Transverse colon (tissue), 4 donors: Measurements from ENCODE around the gene CBX8. TPM values are rescaled to one million over a fixed set of nuclear protein-coding genes. Genes with fewer than 3 reads are reported as not detected.

Experiments used
- DNase-seq: peaks from one replicate; pipeline ENCODE4 v3.0.0-alpha.2; 2019
- H3K27ac ChIP-seq, 4 donors: fragments of 200-600 bp; sonication (generic); 2 replicates each; pipeline ENCODE4 v1.5.1; 2016 to 2018; ENCODE audit warnings: inconsistent platforms in 4 of 4
- H3K27me3 ChIP-seq: fragments of 200-600 bp; sonication (generic); 2 replicates; pipeline ENCODE4 v1.5.1; 2017; ENCODE audit warnings: inconsistent platforms
- H3K36me3 ChIP-seq, 4 donors: fragments of 200-600 bp; sonication (generic); 2 replicates each; pipeline ENCODE4 v1.5.1; 2017 to 2019; ENCODE audit warnings: inconsistent platforms in 4 of 4
- H3K4me1 ChIP-seq, 4 donors: fragments of 200-600 bp; sonication (generic); 2 replicates each; pipeline ENCODE4 v1.5.1; 2017 to 2020; ENCODE audit warnings: inconsistent platforms in 4 of 4
- H3K4me3 ChIP-seq, 4 donors: fragments of 200-600 bp; sonication (generic); 1 replicate in 1 of 4; 2 replicates in 3 of 4; pipeline versions ENCODE4 v1.5.1 to v1.6.1; 2017 to 2019; ENCODE audit warnings: inconsistent platforms in 4 of 4
- H3K9me3 ChIP-seq, 2 donors: fragments of 200-600 bp; sonication (generic); 2 replicates each; pipeline ENCODE4 v1.5.1; 2017 to 2019; ENCODE audit warnings: inconsistent platforms in 2 of 2
- CTCF ChIP-seq, 5 experiments: fragments of 200-600 bp in 3 of 5; fragments of 450-650 bp in 2 of 5; sonication (generic) in 3 of 5; IDR thresholded peaks; 1 replicate in 2 of 5; 2 replicates in 3 of 5; pipeline ENCODE4 v1.5.1; 2016 to 2017; ENCODE audit warnings: antibody characterized with exemption in 5 of 5, inconsistent platforms in 3 of 5, mild to moderate bottlenecking in 2 of 5, moderate library complexity in 1 of 5
- EP300 ChIP-seq: sonication (generic); formaldehyde crosslinking; IDR thresholded peaks from one replicate; pipeline ENCODE4 v1.6.1; 2017; ENCODE audit warnings: antibody characterized with exemption, low read depth
- POLR2A ChIP-seq: fragments of 450-650 bp; IDR thresholded peaks from one replicate; pipeline ENCODE4 v1.6.1; 2016; ENCODE audit warnings: antibody characterized with exemption, mild to moderate bottlenecking, moderate library complexity
- POLR2AphosphoS5 ChIP-seq, 3 donors: sonication (generic); formaldehyde crosslinking; IDR thresholded peaks; one replicate each; pipeline ENCODE4 v1.6.1; 2016; ENCODE audit warnings: antibody characterized with exemption in 3 of 3
- WGBS, 2 donors: methylation state at CpG; one replicate each; pipeline ENCODE4 v1.1.5; 2018; ENCODE audit warnings: low coverage in 1 of 2; 5-methylcytosine and 5-hydroxymethylcytosine counted together
- in situ Hi-C, 4 donors: fragments of 200-750 bp; cut with MboI; loops; one replicate each; pipeline versions ENCODE4 v1.15.0 to v1.15.1; 2017; ENCODE audit warnings: low sequenced_read_pairs in 3 of 4, low pct_ligation_motif_present in 1 of 4, low pct_unique_long_range_greater_than_20kb in 1 of 4
- intact Hi-C: fragments of 100-400 bp; cut with DNase I; formaldehyde crosslinking; loops from one replicate; pipeline ENCODE4 v1.15.1; 2023; ENCODE audit warnings: low total_unique reads
- total RNA-seq, 4 donors: library from RNA; depleted of rRNA; stranded (reverse); fragments of >200 nt; gene quantifications; one replicate each; pipeline ENCODE4 v1.1.0, GENCODE V29; 2016

Gene CBX8
- total RNA-seq, 4 donors from 2014 or later: 1.5 to 4.4 (median 3.1) TPM

- WGBS, 2 donors: 36% methylated on average over 23 of the region's 72 CpGs; no CpG with 5 or more reads in 1 of the 2 donors
- Histone ChIP-seq H3K27me3 (no peaks in the 10 kb centered on the region), H3K9me3 (no peaks in the 10 kb centered on the region), H3K4me1 (peaks cover 41 to 56% (median 48%) of the 10 kb centered on the region in 4 donors), H3K27ac (peak overlapping the region in 3 of 4 donors; percentile 2 to 39 (median 17)), H3K4me3 (peak overlapping the region in 3 of 4 donors; percentile 13 to 33 (median 20)), H3K36me3 (peaks cover 0 to 13% (median 2%) of the 10 kb centered on the region in 4 donors)
- in situ Hi-C loops: no loop called here
- no peak for DNase-seq
- TF ChIP-seq CTCF (IDR thresholded peaks at IDR 0.05) (no peak), EP300 (no peak), POLR2A (no peak), POLR2AphosphoS5 (IDR thresholded peaks at IDR 0.05) (no peak)
- intact Hi-C loops: loop anchor here (10.0 kb wide), 1 partner anchor 162 kb away; no protein-coding TSS in a partner anchor
Measured at GRCh38 chr17:79832218-79833109, 35.6 kb upstream of the CBX8 start.

GRCh38 chr17:79831265-79832217 is 34.7 kb upstream of the CBX8 start:
- 0 to 52% methylated on average over 1 to 30 of the region's 33 CpGs for WGBS, 2 donors
- Histone ChIP-seq H3K27ac (peak overlapping the region in 2 of 4 donors; percentile 32 to 39), H3K4me1 (peaks cover 33 to 47% (median 39%) of the 10 kb centered on the region in 4 donors), H3K9me3 (no peaks in the 10 kb centered on the region), H3K27me3 (peaks cover 3% of the 10 kb centered on the region), H3K4me3 (peak overlapping the region in 3 of 4 donors; percentile 13 to 33 (median 20)), H3K36me3 (peaks cover 0 to 13% (median 2%) of the 10 kb centered on the region in 4 donors)
- in situ Hi-C loops: no loop called here
- intact Hi-C loops: loop anchor here (10.0 kb wide), 1 partner anchor 163 kb away; no protein-coding TSS in a partner anchor
- TF ChIP-seq EP300 (no peak), CTCF (IDR thresholded peaks at IDR 0.05) (no peak), POLR2AphosphoS5 (IDR thresholded peaks at IDR 0.05) (no peak), POLR2A (no peak)
- DNase-seq: no peak

GRCh38 chr17:79830763-79831264 is 33.9 kb upstream of the CBX8 start:
- H3K36me3 ChIP-seq: peaks cover 0 to 13% (median 2%) of the 10 kb centered on the region in 4 donors
- H3K4me1 ChIP-seq: peaks cover 29 to 40% (median 34%) of the 10 kb centered on the region in 4 donors
- no peak for DNase-seq
- peaks cover 5% of the 10 kb centered on the region for H3K27me3 ChIP-seq
- H3K9me3 ChIP-seq: no peaks in the 10 kb centered on the region
- WGBS, 2 donors: 88% methylated on average over 8 of the region's 8 CpGs; no CpG with 5 or more reads in 1 of the 2 donors
- no peak overlapping the region for H3K4me3 ChIP-seq
- in situ Hi-C loops: no loop called here
- H3K27ac ChIP-seq: no peak overlapping the region
- intact Hi-C loops: loop anchor here (10.0 kb wide), 1 partner anchor 164 kb away; no protein-coding TSS in a partner anchor
- TF ChIP-seq POLR2AphosphoS5 (IDR thresholded peaks at IDR 0.05) (no peak), POLR2A (no peak), EP300 (no peak), CTCF (IDR thresholded peaks at IDR 0.05) (no peak)
